Measurements from ENCODE around the gene TMPRSS11B.
"Not testable (repeated sequence)": the region's sequence is repeated elsewhere in the genome, so short reads cannot be mapped to it uniquely, and the experiment has no call there.

The TMPRSS11B gene

GRCh38 chr4:68216501-68216900 is 29.0 kb downstream of the TMPRSS11B start:
- DNase-seq = no peak

DNA sequence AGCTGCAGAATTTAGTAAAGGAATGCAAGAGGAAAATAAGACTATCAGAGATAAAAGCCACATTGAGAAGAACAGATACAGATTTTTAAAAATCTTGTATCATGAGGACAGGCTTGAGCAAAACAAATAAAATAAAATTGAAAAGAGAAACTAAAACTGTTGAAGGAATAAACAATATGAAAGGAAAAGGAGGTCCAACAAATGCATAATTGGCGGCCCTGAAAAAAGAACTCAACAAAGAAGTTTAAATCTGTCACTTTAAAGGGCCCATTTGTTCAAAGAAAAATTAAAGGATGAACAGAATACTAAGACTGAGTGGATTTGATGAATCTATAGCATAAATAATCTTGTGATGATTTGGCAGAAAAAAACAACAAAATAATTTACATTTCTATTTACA is 36.5 kb downstream of the TMPRSS11B start:
- no peak for DNase-seq

- DNase-seq = not testable (repeated sequence)
These were observed 51.2 kb downstream of the TMPRSS11B start for GRCh38 chr4:68194305-68194704.

- no peak for DNase-seq
These were observed 52.3 kb downstream of the TMPRSS11B start for GRCh38 chr4:68193194-68193593.

- no peak for DNase-seq
These were observed 58.3 kb downstream of the TMPRSS11B start for GRCh38 chr4:68187145-68187544.

DNA sequence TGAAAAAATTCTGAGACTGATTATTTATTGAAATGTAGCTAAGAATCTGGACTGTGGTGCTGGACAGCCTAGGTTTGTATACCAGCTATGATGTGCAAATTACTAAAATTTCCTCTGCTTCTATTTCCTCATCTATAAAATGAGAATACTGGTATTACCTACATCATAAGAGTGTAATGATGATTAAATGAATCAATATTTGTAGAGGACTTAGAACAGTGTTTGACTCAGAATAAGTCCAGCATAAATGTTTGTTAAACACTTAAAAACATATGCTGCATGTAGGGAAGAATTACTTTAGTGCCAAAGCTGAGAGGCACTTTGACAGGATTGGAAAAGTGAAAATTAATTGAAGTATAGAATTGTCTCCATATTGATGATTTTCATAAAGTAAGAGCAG is 60.6 kb downstream of the TMPRSS11B start:
- no peak for DNase-seq

DNA sequence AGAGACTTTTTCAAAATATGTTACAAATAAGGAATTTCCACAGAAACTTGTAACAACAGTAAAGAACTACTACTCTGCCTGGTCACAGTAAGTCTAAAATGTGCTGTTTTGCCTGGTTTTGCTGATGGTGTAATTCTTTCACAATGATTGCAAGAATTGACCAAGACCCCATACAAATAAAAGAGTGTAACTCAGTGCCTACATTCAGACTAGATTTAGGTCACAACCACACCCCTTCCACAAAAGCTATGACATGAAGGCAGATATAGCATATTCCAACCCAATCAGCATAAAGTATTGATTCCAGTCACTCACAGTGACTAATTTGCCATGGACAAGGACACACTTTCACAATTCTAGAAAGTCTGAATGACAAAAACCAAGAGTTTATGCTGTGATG is 62.1 kb downstream of the TMPRSS11B start:
- no peak for DNase-seq

DNA sequence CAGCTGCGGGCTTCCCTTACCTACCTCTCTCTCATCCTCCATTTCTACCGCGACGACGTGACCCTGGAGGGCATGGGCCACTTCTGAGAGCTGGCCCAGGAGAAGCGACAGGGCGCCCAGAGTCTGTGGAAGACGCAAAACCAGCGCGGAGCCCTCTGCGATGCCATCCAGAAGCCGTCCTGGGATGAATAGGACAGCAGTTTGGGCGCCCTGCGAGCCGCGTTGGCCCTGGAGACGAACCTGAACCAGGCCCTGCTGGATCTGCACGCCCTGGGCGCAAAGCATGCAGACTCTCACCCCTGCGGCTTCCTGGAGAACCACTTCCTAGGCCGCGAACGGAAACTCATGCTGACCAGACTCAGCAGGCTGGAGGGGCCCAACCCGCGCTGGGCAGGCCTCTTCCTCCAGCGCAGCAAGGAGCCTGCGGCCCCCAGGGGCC is 63.1 kb downstream of the TMPRSS11B start:
- DNase-seq = no peak

- no peak for DNase-seq
These were observed 64.5 kb downstream of the TMPRSS11B start for GRCh38 chr4:68180849-68181526.

GRCh38 chr4:68176904-68177303 is 68.6 kb downstream of the TMPRSS11B start:
- DNase-seq = no peak
